ENCODE results near the gene NTRK2.

The NTRK2 gene

GRCh38 chr9:84622981-84623380 lies 46.5 kb upstream of the NTRK2 start:
- Histone ChIP-seq H3F3A (ENCODE audit: control insufficient read depth, insufficient read depth) (no peaks in the 10 kb centered on the region), H4K20me1 (ENCODE audit: control insufficient read depth, insufficient read depth, low read depth, low read length) (no peaks in the 10 kb centered on the region)
- TF ChIP-seq CTCF (IDR thresholded peaks at IDR 0.05; ENCODE audit: low read depth, low read length, poor library complexity, severe bottlenecking) (no peak), EZH2phosphoT487 (IDR thresholded peaks at IDR 0.05; ENCODE audit: borderline replicate concordance, low read length) (no peak)

GRCh38 chr9:84636436-84636835 lies 33.1 kb upstream of the NTRK2 start:
- no peaks in the 10 kb centered on the region for H3K27me3 ChIP-seq (ENCODE audit: control insufficient read depth, low read length)
- no peaks in the 10 kb centered on the region for H3K9me3 ChIP-seq (ENCODE audit: control insufficient read depth, insufficient read depth, low read length)
- H3K36me3 ChIP-seq (ENCODE audit: control insufficient read depth, low read length) = no peaks in the 10 kb centered on the region
- no peaks in the 10 kb centered on the region for H3K79me2 ChIP-seq (ENCODE audit: control insufficient read depth, low read length)
- no peaks in the 10 kb centered on the region for H3K4me1 ChIP-seq (ENCODE audit: control insufficient read depth, low read length)
- H3K27ac ChIP-seq (ENCODE audit: low read depth, low read length) = no peak overlapping the region
- no peak for TF ChIP-seq EZH2phosphoT487 (IDR thresholded peaks at IDR 0.05; ENCODE audit: borderline replicate concordance, low read length)
- no peak for TF ChIP-seq CTCF (IDR thresholded peaks at IDR 0.05; ENCODE audit: low read depth, low read length, poor library complexity, severe bottlenecking)
- no peaks in the 10 kb centered on the region for H4K20me1 ChIP-seq (ENCODE audit: control insufficient read depth, insufficient read depth, low read depth, low read length)
- H3K4me2 ChIP-seq (ENCODE audit: low read length) = no peak overlapping the region
- no peaks in the 10 kb centered on the region for H3K9me2 ChIP-seq (replicated peaks; ENCODE audit: control insufficient read depth, low read length)
- H3F3A ChIP-seq (ENCODE audit: control insufficient read depth, insufficient read depth) = no peaks in the 10 kb centered on the region
- no peak overlapping the region for H3K4me3 ChIP-seq (ENCODE audit: low read length)

More at GRCh38 chr9:84622981-84623380, 46.5 kb upstream of the NTRK2 start:
- no peaks in the 10 kb centered on the region for H3K36me3 ChIP-seq (ENCODE audit: control insufficient read depth, low read length)
- H3K4me2 ChIP-seq (ENCODE audit: low read length) = no peak overlapping the region
- H3K27ac ChIP-seq (ENCODE audit: low read depth, low read length) = no peak overlapping the region
- H3K9me3 ChIP-seq (ENCODE audit: control insufficient read depth, insufficient read depth, low read length) = no peaks in the 10 kb centered on the region
- no peak overlapping the region for H3K4me3 ChIP-seq (ENCODE audit: low read length)
- no peaks in the 10 kb centered on the region for H3K79me2 ChIP-seq (ENCODE audit: control insufficient read depth, low read length)
- H3K27me3 ChIP-seq (ENCODE audit: control insufficient read depth, low read length) = no peaks in the 10 kb centered on the region
- H3K9me2 ChIP-seq (replicated peaks; ENCODE audit: control insufficient read depth, low read length) = no peaks in the 10 kb centered on the region
- no peaks in the 10 kb centered on the region for H3K4me1 ChIP-seq (ENCODE audit: control insufficient read depth, low read length)

- Histone ChIP-seq H3K4me3 (ENCODE audit: low read length) (no peak overlapping the region), H3K4me2 (ENCODE audit: low read length) (no peak overlapping the region), H3K27ac (ENCODE audit: low read depth, low read length) (no peak overlapping the region), H3F3A (ENCODE audit: control insufficient read depth, insufficient read depth) (no peaks in the 10 kb centered on the region), H3K79me2 (ENCODE audit: control insufficient read depth, low read length) (no peaks in the 10 kb centered on the region), H3K27me3 (ENCODE audit: control insufficient read depth, low read length) (no peaks in the 10 kb centered on the region), H3K4me1 (ENCODE audit: control insufficient read depth, low read length) (no peaks in the 10 kb centered on the region), H4K20me1 (ENCODE audit: control insufficient read depth, insufficient read depth, low read depth, low read length) (no peaks in the 10 kb centered on the region), H3K9me2 (replicated peaks; ENCODE audit: control insufficient read depth, low read length) (no peaks in the 10 kb centered on the region), H3K36me3 (ENCODE audit: control insufficient read depth, low read length) (no peaks in the 10 kb centered on the region), H3K9me3 (ENCODE audit: control insufficient read depth, insufficient read depth, low read length) (no peaks in the 10 kb centered on the region)
- TF ChIP-seq EZH2phosphoT487 (IDR thresholded peaks at IDR 0.05; ENCODE audit: borderline replicate concordance, low read length) (no peak), CTCF (IDR thresholded peaks at IDR 0.05; ENCODE audit: low read depth, low read length, poor library complexity, severe bottlenecking) (no peak)
Observed at GRCh38 chr9:84642553-84643141, 26.9 kb upstream of the NTRK2 start.
